ENCODE data around the gene SUGCT. TPM values are rescaled to one million over a fixed set of nuclear protein-coding genes. Genes with fewer than 3 reads are reported as not detected.

SUGCT gene
- total and polyA plus RNA-seq, 4 donors: 2.4 to 5.3 (median 3.3) TPM

DNA sequence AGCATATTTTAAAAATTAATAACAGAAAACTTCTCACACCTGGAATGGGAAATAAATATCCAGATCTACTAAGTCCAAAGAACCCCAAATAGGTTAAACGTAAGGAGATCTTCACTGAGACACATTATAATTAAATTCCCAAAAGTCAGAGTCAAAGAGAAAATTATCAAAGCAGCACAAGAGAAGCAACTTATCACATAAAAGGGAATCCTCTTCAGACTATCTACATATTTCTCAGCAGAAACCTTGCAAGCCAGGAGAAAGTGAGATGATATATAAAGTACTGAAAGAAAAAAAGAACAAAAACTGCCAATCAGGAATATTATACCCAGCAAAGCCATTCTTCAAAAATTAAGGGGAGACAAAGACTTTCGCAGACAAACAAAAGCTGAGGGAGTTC, 756.4 kb downstream of the SUGCT start:
- Histone ChIP-seq H3K4me3 (ENCODE audit: low read depth, low read length) (no peak overlapping the region), H3K27me3 (ENCODE audit: control insufficient read depth, insufficient read depth, low read length) (no peaks in the 10 kb centered on the region), H3K36me3 (ENCODE audit: control insufficient read depth, insufficient read depth, low read length) (no peaks in the 10 kb centered on the region), H3K4me1 (ENCODE audit: control insufficient read depth, insufficient read depth, low read length) (no peaks in the 10 kb centered on the region), H3K27ac (ENCODE audit: low read depth, low read length) (no peak overlapping the region), H3K9me3 (ENCODE audit: control insufficient read depth, insufficient read depth, low read length) (peaks cover 2% of the 10 kb centered on the region)
- WGBS (ENCODE audit: insufficient coverage): no CpG with 5 or more reads among the region's 2 CpGs
- no peak for DNase-seq (ENCODE audit: low read depth in 4 of 6, low spot score in 6 of 6)

- peaks cover 5% of the 10 kb centered on the region for H3K9me3 ChIP-seq (ENCODE audit: control insufficient read depth, insufficient read depth, low read length)
- H3K4me1 ChIP-seq (ENCODE audit: control insufficient read depth, insufficient read depth, low read length): no peaks in the 10 kb centered on the region
- H3K4me3 ChIP-seq (ENCODE audit: low read depth, low read length): no peak overlapping the region
- no peaks in the 10 kb centered on the region for H3K36me3 ChIP-seq (ENCODE audit: control insufficient read depth, insufficient read depth, low read length)
- WGBS (ENCODE audit: insufficient coverage): 96% methylated on average over 10 of the region's 15 CpGs
- DNase-seq (ENCODE audit: low read depth in 4 of 6, low spot score in 6 of 6): no peak
- H3K27ac ChIP-seq (ENCODE audit: low read depth, low read length): no peak overlapping the region
- H3K27me3 ChIP-seq (ENCODE audit: control insufficient read depth, insufficient read depth, low read length): no peaks in the 10 kb centered on the region
Measured at GRCh38 chr7:40899151-40899550, 764.3 kb downstream of the SUGCT start.

DNA sequence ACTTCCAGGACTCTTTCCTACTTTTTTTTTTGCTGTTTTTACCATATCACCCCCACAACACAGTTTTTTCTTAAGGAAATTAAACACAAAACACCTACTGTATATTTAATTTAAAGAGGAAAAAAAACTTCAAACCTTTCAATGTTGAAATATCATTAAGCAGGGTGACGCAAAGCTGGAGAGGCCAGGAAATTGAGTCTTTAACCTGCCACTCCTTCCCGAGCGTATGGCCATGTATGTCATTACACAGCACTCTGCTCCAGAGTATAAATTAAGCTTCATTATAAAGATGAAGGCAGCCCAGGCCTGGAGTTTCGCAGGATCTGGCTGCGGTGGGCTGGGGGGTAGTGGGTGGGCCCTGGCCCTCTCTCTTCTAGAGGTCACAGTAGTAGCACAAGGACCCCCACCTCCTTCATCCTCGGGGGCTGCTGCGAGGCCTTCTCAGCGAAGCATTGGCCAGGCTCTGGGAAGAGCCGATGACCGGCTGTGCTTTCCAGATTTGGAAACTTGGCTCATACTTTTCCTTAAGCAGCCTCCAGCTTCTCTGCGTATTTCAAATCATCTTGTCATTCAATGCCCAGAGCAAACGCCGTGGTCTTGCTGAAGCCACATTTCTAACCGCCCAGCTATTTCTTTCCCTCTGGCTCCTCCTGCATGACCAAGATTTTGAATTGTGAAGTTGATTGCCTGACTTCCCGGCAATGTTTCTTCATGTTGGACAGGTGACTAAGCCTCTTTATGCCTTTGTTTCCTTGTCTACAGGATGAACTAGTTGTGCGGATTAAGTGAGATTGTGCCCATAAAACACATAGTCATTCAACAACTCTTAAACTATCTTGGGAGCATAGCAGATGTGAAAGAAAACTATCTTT, 765.1 kb downstream of the SUGCT start:
- no peaks in the 10 kb centered on the region for H3K36me3 ChIP-seq (ENCODE audit: control insufficient read depth, insufficient read depth, low read length)
- peaks cover 5% of the 10 kb centered on the region for H3K9me3 ChIP-seq (ENCODE audit: control insufficient read depth, insufficient read depth, low read length)
- H3K27ac ChIP-seq (ENCODE audit: low read depth, low read length): no peak overlapping the region
- H3K27me3 ChIP-seq (ENCODE audit: control insufficient read depth, insufficient read depth, low read length): no peaks in the 10 kb centered on the region
- WGBS (ENCODE audit: insufficient coverage): 93% methylated on average over 10 of the region's 16 CpGs
- no peaks in the 10 kb centered on the region for H3K4me1 ChIP-seq (ENCODE audit: control insufficient read depth, insufficient read depth, low read length)
- no peak for DNase-seq (ENCODE audit: low read depth in 4 of 6, low spot score in 6 of 6)
- no peak overlapping the region for H3K4me3 ChIP-seq (ENCODE audit: low read depth, low read length)

DNA sequence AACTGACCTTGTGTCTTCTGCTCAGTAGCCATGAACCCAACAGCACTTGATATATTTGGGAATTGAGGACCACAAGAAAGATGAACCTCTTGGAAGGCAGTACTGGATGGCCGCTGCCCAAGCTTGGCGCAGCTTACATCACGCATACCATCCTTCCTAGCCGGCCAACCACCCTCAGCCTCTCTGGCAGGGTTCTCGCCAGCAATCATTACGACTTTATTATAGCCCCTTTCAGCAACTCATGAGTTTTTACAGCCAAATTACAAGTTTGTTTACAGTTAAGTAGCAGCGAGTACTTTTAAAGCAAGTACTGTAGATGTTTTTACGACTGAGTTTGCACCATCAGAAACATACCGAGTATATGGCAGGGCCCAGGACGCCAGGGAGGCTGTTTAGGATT, 769.1 kb downstream of the SUGCT start:
- no peaks in the 10 kb centered on the region for H3K36me3 ChIP-seq (ENCODE audit: control insufficient read depth, insufficient read depth, low read length)
- no peak overlapping the region for H3K27ac ChIP-seq (ENCODE audit: low read depth, low read length)
- H3K4me1 ChIP-seq (ENCODE audit: control insufficient read depth, insufficient read depth, low read length): no peaks in the 10 kb centered on the region
- no peaks in the 10 kb centered on the region for H3K27me3 ChIP-seq (ENCODE audit: control insufficient read depth, insufficient read depth, low read length)
- 77% methylated on average over 9 of the region's 10 CpGs for WGBS (ENCODE audit: insufficient coverage)
- no peaks in the 10 kb centered on the region for H3K9me3 ChIP-seq (ENCODE audit: control insufficient read depth, insufficient read depth, low read length)
- no peak overlapping the region for H3K4me3 ChIP-seq (ENCODE audit: low read depth, low read length)
- no peak for DNase-seq (ENCODE audit: low read depth in 4 of 6, low spot score in 6 of 6)

GRCh38 chr7:40907286-40907685, 772.5 kb downstream of the SUGCT start:
- Histone ChIP-seq H3K36me3 (ENCODE audit: control insufficient read depth, insufficient read depth, low read length) (no peaks in the 10 kb centered on the region), H3K27ac (ENCODE audit: low read depth, low read length) (no peak overlapping the region), H3K27me3 (ENCODE audit: control insufficient read depth, insufficient read depth, low read length) (no peaks in the 10 kb centered on the region), H3K9me3 (ENCODE audit: control insufficient read depth, insufficient read depth, low read length) (no peaks in the 10 kb centered on the region), H3K4me1 (ENCODE audit: control insufficient read depth, insufficient read depth, low read length) (no peaks in the 10 kb centered on the region), H3K4me3 (ENCODE audit: low read depth, low read length) (no peak overlapping the region)
- WGBS (ENCODE audit: insufficient coverage): no CpG with 5 or more reads among the region's 3 CpGs
- no peak for DNase-seq (ENCODE audit: low read depth in 4 of 6, low spot score in 6 of 6)

- H3K9me3 ChIP-seq (ENCODE audit: control insufficient read depth, insufficient read depth, low read length): no peaks in the 10 kb centered on the region
- H3K4me3 ChIP-seq (ENCODE audit: low read depth, low read length): no peak overlapping the region
- no peaks in the 10 kb centered on the region for H3K27me3 ChIP-seq (ENCODE audit: control insufficient read depth, insufficient read depth, low read length)
- H3K27ac ChIP-seq (ENCODE audit: low read depth, low read length): no peak overlapping the region
- no peaks in the 10 kb centered on the region for H3K4me1 ChIP-seq (ENCODE audit: control insufficient read depth, insufficient read depth, low read length)
- no peaks in the 10 kb centered on the region for H3K36me3 ChIP-seq (ENCODE audit: control insufficient read depth, insufficient read depth, low read length)
- WGBS (ENCODE audit: insufficient coverage): 98% methylated on average over 7 of the region's 10 CpGs
- no peak for DNase-seq (ENCODE audit: low read depth in 4 of 6, low spot score in 6 of 6)
Measured at GRCh38 chr7:40909346-40909980, 774.7 kb downstream of the SUGCT start.

Small RNA genes lying within 50 kb of the gene (small RNA-seq; reads per million reads assigned to genes)
- gene AC006023.1 (ENCODE audit: low replicate concordance): not detected
- not detected for gene AC006023.2 (ENCODE audit: low replicate concordance)

Other genes with a start within 250 kb of the SUGCT start
- 10 to 100 TPM; 68.1 to 94.7 TPM for gene CDK13, start 184.7 kb upstream of the SUGCT start, total RNA-seq
- 10 to 100 TPM; 43.9 to 48.0 TPM for gene CDK13, start 184.7 kb upstream of the SUGCT start, polyA plus RNA-seq (ENCODE audit: insufficient read length in 2 of 2)
- 10 to 100 TPM; 11.2 to 14.9 TPM for gene MPLKIP, start 383 bp upstream of the SUGCT start, total RNA-seq
- 10 to 100 TPM; 41.3 to 43.5 TPM for gene MPLKIP, start 383 bp upstream of the SUGCT start, polyA plus RNA-seq (ENCODE audit: insufficient read length in 2 of 2)

Data from spinal cord (tissue), 10 donors.